Nephron (organoid): ENCODE measurements around the gene LCE4A.

Experiments used
- H3K27ac Mint-ChIP-seq, 3 experiments: 2 replicates each; pipeline ENCODE4 v1.8.0; 2020; ENCODE audit warnings: mixed read lengths in 3 of 3, mild to moderate bottlenecking in 2 of 3, moderate library complexity in 1 of 3
- H3K27me3 Mint-ChIP-seq: 2 replicates; pipeline ENCODE4 v1.8.0; 2021; ENCODE audit warnings: low read depth, mild to moderate bottlenecking, moderate library complexity, mixed read lengths
- H3K36me3 Mint-ChIP-seq: 2 replicates; pipeline ENCODE4 v1.8.0; 2020; ENCODE audit warnings: low read depth, mixed read lengths
- H3K4me1 Mint-ChIP-seq: 2 replicates; pipeline ENCODE4 v1.8.0; 2020; ENCODE audit warnings: mixed read lengths
- H3K4me3 Mint-ChIP-seq, 3 experiments: 2 replicates each; pipeline ENCODE4 v1.8.0; 2020; ENCODE audit warnings: mild to moderate bottlenecking in 3 of 3, mixed read lengths in 3 of 3, moderate library complexity in 2 of 3
- H3K9me3 Mint-ChIP-seq: 2 replicates; pipeline ENCODE4 v1.8.0; 2020; ENCODE audit warnings: mixed read lengths
- CTCF ChIP-seq, 3 experiments: fragments of 200-600 bp; sonication (generic); IDR thresholded peaks; one replicate each; pipeline ENCODE4 v1.5.0; 2021; ENCODE audit warnings: antibody characterized with exemption in 3 of 3; ENCODE audit not compliant: unreplicated experiment in 3 of 3

LCE4A gene

GRCh38 chr1:152752225-152752624, 44.3 kb downstream of the LCE4A start:
- Mint-ChIP-seq H3K4me3 (no peak overlapping the region), H3K27ac (no peak overlapping the region), H3K27me3 (no peaks in the 10 kb centered on the region), H3K4me1 (no peaks in the 10 kb centered on the region), H3K36me3 (no peaks in the 10 kb centered on the region), H3K9me3 (peaks cover 38% of the 10 kb centered on the region)
- TF ChIP-seq CTCF (IDR thresholded peaks at IDR 0.05; ENCODE audit: unreplicated experiment in 3 of 3) = no peak

GRCh38 chr1:152753586-152753985, 45.6 kb downstream of the LCE4A start:
- H3K27ac Mint-ChIP-seq = no peak overlapping the region
- peaks cover 40% of the 10 kb centered on the region for H3K9me3 Mint-ChIP-seq
- TF ChIP-seq CTCF (IDR thresholded peaks at IDR 0.05; ENCODE audit: unreplicated experiment in 3 of 3) = no peak
- H3K4me1 Mint-ChIP-seq = no peaks in the 10 kb centered on the region
- no peaks in the 10 kb centered on the region for H3K27me3 Mint-ChIP-seq
- no peak overlapping the region for H3K4me3 Mint-ChIP-seq
- H3K36me3 Mint-ChIP-seq = no peaks in the 10 kb centered on the region

GRCh38 chr1:152756872-152757271, 48.9 kb downstream of the LCE4A start:
- H3K4me3 Mint-ChIP-seq = no peak overlapping the region
- H3K9me3 Mint-ChIP-seq = peaks cover 55% of the 10 kb centered on the region
- no peaks in the 10 kb centered on the region for H3K27me3 Mint-ChIP-seq
- no peak for TF ChIP-seq CTCF (IDR thresholded peaks at IDR 0.05; ENCODE audit: unreplicated experiment in 3 of 3)
- no peaks in the 10 kb centered on the region for H3K4me1 Mint-ChIP-seq
- H3K27ac Mint-ChIP-seq = no peak overlapping the region
- H3K36me3 Mint-ChIP-seq = peaks cover 9% of the 10 kb centered on the region

GRCh38 chr1:152757747-152758146, 49.8 kb downstream of the LCE4A start, which contains the start of gene KPRP:
KPRP (plus strand) TSS chr1:152758025; CDS start chr1:152759589, 1,564 bp downstream.
- H3K4me3 Mint-ChIP-seq = no peak within 1 kb of the TSS
- H3K27ac Mint-ChIP-seq = no peak within 1 kb of the TSS
- H3K36me3 Mint-ChIP-seq = peaks cover 9% of the 10 kb centered on the region
- no peak for TF ChIP-seq CTCF (IDR thresholded peaks at IDR 0.05; ENCODE audit: unreplicated experiment in 3 of 3)
- H3K4me1 Mint-ChIP-seq = no peaks in the 10 kb centered on the region
- H3K27me3 Mint-ChIP-seq = no peaks in the 10 kb centered on the region
- peaks cover 58% of the 10 kb centered on the region for H3K9me3 Mint-ChIP-seq

- Mint-ChIP-seq H3K27me3 (no peaks in the 10 kb centered on the region), H3K36me3 (peaks cover 9% of the 10 kb centered on the region), H3K4me3 (no peak overlapping the region), H3K27ac (no peak overlapping the region), H3K9me3 (peaks cover 58% of the 10 kb centered on the region), H3K4me1 (no peaks in the 10 kb centered on the region)
- no peak for TF ChIP-seq CTCF (IDR thresholded peaks at IDR 0.05; ENCODE audit: unreplicated experiment in 3 of 3)
Observed at GRCh38 chr1:152758636-152759035, 50.7 kb downstream of the LCE4A start.
